CD4-positive, alpha-beta T cell treated with Interleukin-12 subunit alpha and Interleukin-12 subunit beta, for 1 hour (primary cell): ENCODE measurements around the gene WASF2.
"Not testable (repeated sequence)": the region's sequence is repeated elsewhere in the genome, so short reads cannot be mapped to it uniquely, and the experiment has no call there.

Source experiments
- DNase-seq: peaks from one replicate; pipeline ENCODE4 v3.0.0-alpha.2; 2020

Gene WASF2

DNA sequence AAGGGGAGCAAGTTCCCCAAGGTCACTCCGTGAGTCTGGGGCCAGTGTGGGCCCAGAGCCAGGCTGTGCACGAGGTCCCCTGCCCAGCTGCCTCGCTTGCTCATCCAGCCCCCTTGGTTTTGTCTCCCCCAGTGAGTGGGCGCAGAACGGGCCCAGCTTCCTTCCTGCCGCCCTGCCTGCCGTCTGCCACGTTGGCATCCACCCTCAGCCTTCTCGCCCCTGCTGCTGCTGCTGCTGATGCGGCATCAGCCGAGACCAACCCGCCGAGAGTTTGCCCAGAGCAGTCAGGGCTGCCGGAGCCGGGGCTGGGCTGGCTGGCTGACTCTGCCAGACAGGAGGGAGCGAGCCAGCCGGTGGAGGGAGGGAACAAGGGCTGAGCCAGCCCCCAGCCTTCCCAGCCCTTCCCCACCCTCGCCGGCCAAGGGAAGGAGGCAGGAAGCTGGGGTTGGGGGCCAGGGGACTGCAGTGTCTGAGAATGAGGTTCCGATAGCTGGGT is 31.4 kb upstream of the WASF2 start:
- DNase-seq, result peak; percentile 52

DNA sequence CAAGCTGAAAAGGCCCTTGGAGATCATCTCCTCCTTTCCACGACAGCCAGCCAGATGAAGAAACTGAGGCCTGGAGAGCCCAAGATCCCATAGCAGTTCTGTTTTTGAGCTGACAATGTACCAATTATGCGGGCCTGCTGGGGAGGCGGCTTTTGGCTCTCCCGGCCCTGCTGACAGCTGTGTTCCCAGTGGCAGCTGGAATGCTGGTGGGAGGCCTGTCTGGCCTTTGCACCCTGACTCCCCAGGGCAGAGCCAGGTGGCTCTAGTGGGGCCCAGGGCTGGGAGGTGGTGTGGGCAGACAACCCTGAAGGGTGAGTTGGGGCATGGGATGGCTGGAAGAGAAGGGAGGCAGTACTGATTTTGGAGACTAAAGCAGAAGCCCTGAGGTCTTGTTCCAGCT is 30.7 kb upstream of the WASF2 start:
- no peak for DNase-seq

DNA sequence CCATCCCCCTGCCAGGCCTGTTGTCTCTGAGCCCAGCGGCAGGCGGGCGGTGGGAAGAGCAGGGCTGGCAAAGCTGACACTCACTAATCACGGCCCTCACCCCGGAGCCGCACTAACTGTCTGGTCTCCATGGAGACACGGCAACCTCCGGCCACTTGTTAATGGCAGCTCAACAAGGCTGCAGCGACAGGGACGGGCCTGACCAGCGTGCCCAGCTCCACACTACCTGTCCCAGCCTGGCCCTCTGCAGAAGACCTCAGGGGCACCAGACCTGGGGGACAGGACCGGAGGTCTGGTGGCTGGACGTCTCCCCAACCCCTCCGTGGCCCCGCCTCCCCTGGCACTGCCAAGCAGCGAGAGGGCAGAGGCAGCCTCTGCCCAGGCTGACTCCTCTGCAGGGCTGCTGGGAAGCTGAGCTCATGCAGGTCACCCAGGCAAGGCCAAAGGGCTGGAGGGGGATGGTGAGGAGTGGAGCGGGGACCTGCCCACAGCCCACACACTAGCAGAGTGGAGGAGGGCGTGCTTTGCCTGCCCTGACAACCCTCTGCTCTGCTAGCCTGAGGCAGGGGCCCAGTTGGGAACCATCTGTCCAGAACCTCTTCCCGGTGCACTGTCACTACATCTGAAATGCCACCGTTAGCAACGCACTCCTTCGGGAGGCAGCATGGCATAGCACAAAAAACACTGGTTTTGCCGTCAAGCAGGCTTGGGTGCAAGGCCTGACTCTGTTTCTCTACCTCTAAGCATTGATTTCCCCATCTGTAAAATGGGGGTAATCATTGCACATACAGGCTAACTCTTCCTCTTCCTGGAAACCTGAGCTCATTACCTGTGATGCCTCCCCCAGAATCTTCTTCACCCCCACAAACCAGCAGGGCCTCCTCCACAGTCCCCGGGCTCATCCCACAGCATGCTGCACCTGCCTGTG is 29.6 kb upstream of the WASF2 start:
- no peak for DNase-seq

DNA sequence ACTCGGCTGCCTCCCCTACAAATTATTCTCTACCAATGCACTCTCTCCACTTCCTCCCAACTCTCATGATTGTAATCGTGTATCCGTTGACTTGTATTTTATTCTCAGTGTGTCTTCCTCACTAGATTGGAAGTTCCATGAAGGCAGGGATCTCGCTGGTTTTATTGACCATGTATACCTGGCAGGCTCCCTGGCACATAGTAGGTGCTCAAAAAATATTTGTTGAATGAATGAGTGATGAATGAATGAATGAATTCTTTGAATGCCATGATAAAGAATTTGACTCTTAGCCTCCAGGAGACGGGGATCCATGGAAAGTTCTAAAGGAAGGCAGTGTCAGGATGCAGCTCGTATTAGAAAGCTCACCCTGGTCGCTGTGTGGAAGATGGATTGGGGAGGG is 28.8 kb upstream of the WASF2 start:
- no peak for DNase-seq

DNA sequence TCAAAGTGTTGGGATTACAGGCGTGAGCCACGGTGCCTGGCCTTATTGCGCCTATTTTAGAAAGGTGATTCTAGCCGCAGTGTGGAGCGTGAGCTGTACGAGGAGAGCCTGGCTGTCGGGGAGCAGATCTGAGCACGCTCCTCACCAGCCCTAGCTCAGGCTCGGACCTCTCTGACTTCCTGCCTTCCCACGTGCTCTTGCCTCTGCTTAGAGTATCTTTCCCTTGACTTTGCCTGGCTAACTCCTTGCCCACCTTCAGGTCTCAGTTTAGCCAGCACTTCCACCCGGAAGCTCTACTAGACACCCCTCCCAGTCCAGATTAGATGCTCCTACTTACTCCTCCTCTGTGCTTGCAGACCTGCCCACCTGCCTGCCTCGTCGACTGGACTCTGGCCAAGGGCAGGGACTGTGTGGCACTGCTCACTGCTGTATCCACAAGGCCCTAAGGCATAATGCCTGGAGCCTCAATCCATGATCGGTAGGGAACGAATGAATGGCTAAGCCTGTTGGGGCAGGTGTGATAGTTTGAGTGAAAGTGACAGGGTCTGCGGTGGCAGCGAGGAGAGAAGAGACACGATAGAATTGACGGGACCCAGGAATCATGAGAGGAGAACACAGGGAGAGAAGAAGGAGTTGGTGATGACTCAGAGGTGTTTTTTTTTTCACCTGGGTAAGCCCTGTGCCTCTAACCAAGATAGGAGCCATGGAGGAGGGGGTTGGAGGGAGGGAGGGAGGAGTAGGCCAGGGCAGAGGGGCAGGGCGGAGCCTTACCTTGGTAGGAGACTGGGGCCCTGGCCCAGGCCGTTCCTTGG is 28.1 kb upstream of the WASF2 start:
- no peak for DNase-seq

DNA sequence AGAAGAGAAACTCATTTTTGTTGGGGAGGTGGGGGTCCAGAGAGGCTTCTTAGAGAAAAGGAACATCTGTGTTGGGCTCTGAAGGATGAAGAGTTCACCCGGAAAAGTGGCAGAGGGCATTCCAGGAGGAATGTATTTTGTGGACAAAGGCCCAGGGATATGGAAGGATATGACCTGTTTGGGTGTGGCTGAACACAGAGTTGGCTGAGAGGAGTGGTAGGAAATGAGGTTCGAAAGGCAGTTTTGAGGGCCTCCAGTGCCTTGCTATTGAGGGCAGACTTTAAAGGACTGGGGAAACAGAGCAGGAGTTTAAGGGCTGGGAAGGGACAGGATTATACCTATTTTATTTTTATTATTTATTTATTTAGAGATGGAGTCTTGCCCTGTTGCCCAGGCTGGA is 27.3 kb upstream of the WASF2 start:
- no peak for DNase-seq

DNA sequence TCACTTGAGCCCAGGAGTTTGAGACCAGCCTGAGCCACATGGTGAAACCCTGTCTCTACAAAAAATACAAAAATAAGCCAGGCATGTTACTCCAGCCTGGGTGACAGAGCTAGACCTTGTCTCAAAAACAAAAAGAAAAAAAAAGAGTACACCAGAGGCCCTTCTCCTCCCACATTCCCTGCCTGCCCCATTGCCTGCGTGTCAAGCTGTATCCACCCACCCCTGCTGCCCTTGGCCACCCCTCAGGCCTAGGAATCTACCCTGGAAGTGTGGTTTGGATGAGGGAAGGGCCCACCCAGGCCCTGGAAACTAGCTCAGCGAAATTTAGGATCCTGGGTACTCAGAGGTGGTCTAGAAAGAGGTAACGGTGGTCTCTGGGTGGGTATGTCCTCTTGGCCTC is 25.7 kb upstream of the WASF2 start:
- DNase-seq, result no peak

DNA sequence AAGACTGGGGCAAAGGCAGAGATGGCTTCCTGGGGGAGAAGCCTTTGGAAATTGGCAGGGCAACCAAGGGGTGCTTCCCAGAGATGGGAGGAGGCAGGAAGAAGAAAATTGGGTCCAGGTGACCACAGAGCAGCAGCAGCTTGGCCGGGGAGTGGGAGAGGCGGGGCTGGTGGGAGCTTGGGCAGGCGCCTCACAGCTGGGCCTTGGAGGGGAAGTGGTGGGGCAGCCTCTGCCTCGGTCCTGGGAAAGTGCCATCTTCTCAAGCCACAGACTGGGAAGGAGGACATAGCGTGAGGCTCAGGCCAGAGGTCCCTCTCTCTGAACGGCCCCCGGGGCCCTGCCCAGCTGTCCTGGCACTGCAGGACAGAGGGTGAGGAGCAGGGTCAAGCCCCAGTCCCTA is 24.0 kb upstream of the WASF2 start:
- DNase-seq, result no peak

DNA sequence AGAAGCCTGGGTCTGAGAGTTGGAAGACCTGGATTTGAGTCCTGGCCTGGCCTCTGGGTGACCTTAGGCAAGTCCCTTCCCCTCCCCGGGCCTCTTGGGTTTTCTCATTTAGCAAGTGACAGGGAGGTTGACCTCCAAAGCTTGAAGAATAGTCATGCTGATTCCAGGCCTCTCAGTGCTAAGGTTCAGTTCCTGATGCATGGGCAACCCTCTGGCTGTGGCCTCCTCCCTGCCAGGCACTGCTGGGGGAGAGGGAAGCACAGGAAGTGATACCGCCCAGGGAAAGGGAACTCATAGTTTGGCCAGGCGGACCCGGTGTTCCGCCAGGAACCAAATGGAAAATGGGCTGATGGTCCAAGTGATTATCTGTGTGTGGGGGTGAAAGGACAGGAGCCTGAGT is 23.6 kb upstream of the WASF2 start:
- DNase-seq, result no peak

DNA sequence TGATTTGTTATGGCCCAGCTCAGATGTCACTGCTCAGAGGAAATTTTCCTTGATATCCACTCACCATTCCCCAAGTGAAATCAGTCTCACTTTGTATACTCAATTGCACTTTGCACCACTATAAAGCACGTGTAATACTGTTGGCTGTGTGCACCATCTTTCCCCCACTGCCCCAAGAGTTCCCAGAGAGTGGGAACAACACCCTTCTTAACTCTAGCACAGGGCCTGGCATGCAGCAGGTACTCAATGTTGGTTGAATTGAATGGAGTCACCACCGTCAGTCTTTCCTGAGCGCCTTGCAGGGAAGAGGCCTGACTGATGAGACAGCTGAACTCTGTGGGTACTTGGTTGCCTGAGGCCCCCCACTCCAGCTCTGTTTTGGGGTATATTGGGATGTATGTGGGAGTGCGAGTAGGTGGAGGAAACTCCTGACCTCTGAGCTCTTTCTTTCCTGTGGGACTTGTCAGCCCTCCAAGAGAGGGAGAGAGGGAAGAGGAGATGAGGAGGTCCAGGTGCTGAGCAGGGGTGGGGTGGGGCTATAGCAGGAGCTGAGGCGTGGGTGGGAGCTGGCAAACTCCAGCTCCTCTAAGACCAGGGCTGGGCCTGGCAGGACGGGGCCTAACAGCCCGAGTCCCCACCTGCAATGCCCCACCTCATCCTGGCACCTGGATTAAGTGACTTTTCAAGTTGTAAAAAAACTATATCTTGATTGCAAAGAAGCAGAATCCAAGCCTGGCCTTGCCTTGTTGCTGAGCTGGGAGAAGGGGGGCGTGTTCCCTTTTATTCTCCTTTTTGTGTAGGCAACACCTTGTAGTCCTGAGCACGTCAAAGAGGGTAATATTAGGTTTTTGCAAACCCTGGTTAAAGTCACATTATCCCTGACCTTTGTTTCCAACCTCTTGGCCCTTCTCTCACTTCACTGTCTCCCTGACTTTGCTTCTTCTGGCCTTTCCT is 19.4 kb upstream of the WASF2 start:
- no peak for DNase-seq

DNA sequence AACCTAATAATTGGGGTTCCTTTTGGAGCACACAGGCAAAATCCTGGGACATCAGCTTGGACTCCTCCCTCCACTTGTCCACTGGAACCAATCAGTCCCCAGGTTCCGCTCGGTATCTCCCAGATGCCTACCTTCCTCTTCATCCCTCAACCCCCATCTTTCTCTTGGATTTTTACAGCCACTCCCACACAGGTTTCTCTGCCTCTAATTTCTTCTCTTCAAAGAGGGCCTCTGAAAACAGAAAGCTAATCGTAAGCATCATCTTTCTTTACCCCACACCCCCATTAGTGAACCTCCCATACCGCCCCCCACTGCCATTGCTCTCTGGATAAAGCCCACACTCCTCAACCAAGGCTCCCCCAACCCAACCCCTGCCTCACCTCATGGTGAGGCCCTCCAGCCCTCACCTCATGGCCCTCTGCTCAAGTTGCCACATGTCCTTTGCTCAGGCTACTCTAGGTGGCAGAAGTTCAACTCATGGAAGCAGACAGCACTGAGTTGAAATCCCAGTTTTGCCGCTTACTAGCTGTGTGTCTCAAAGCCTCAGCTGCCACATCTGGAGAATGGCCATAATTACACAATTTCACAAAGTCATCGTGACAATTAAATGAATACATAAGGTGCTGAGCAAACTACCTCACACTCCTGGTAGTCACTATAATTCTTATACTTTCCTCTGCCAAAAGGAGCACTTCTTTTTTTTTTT is 18.1 kb upstream of the WASF2 start:
- DNase-seq, result no peak

DNA sequence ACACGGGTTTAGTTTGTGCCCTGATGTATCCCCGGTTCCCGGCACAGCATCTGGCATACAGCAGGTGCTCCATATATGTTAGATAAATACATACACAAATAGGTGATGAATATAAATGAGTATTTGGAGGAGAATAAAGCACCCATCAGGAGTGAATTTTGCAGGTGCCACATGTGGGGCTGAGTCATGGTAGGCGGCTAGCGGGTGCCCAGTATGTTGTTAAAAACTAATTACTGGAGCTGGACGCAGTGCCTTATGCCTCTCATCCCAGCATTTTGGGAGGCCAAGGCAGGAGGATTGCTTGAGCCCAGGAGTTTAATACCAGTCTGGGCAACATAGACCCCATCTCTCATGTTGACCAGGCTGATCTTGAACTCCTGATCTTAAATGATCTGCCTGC is 16.7 kb upstream of the WASF2 start:
- no peak for DNase-seq

DNA sequence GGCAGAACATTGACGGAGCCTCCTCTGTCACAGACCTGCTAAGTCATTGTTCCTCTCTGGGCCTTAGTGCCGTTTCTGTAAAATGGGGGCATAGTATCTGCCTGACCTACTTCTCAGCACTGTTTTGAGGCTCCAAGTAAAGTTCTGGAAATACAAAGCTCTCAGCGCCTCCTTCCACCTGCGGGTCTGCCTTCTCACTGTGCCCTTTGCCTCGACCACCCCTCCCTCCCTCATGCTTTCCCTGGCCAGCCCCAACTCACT is 15.4 kb upstream of the WASF2 start:
- DNase-seq, result no peak

DNA sequence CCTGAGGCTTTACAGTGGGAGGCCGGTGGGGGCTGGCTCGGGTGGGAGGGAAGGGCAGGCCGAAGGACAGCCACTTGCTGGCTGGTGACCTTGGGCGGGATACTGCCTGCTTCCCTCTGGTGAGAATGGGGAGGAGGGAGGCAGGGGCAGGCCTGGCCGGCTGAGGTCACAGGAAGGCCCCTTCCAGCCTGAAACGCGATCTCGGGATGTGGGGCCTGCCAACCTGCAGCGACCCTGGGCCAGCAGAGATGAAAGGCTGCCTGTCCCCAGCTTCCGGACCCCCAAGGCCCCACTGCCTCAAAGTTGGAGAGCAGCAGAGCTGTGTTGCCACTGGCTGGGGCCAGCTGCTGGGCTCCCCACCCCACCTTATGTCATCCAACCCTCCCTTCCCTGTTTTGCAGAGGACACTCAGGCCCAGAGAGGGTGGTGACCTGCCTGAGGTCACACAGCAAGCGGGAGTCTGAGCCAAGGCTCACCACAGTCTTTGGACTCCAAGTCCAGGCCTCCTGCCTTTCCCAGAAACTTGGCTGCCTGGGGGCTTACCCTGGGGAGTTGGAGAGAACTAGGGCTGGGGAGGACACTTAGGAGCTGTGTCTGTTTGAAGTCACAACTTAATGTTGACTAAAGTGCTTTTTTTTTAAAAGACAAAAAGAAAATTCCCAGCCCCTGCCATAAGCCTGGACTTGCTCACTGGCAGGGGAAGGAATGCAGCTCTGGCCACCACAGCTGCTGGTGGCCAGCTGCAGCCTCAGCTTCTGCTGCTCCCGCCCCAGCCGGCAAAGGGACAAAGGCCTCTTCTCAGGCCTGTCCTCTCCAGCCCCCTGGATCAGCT is 14.8 kb upstream of the WASF2 start:
- no peak for DNase-seq

DNA sequence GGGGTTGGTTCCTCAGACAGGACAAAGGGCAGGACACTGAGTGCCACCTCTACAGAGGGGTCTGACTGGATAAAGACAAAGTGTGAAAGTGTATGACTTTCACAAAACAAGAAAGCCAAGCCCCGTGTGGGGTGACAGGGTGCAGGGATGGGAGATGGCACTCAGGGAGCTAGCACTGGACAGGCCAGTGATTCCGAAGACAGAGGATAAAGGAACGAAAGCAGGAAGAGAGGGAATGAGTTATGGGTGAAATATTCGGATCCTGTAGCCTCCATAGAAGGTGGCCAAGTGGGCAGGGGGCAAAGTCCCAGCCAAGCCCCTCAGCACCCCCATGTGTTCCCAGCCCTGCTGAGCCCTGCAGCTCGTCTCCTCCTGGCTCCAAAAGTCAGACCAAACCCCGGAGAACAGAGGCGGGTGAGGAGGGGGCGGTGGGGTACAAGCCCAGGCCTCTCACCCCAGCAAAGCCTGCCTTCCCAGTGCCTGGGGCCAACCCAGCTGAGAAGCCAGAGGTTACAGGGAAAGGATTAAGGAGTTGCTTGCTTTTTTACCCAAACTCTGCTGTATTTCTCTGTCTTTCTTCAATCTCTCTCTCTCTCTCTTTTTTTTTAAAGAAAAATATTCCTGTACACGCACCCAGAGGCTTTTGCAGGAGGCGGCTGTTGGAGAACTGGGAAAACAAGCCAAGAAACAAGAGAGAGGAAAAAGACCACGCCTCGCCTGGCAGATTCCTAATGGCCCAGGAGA is 14.0 kb upstream of the WASF2 start:
- DNase-seq, result no peak

DNA sequence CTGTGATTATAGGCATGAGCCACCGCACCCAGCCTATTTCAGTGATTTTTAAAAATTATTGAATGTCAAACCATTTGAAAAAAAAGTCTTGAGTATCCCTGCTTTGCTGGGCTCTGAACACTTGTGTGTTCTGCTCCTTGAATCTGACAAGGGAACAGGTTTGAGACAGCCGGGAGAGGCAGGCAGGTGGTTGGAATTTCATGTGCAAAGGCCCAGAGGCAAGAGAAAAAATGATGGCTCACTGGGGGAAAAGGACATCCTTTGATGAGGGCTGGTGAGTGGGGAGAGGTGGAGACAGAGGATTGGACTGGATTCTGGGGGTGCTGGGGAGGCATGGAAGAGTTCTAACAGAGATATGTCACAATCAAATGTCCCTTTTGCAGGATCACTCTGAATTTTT is 13.1 kb upstream of the WASF2 start:
- no peak for DNase-seq

DNA sequence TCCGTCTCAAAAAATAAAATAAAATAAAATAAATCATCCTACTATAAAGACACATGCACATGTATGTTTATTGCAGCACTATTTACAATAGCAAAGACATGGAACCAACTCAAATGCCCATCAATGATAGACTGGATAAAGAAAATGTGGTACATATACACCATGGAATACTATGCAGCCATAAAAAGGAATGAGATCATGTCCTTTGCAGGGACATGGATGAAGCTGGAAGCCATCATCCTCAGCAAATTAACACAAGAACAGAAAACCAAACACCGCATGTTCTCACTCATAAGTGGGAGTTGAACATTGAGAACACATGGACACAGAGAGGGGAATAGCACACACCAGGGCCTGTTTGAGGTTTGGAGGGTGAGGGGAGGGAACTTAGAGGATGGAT is 11.2 kb upstream of the WASF2 start:
- DNase-seq, result not testable (repeated sequence)

DNA sequence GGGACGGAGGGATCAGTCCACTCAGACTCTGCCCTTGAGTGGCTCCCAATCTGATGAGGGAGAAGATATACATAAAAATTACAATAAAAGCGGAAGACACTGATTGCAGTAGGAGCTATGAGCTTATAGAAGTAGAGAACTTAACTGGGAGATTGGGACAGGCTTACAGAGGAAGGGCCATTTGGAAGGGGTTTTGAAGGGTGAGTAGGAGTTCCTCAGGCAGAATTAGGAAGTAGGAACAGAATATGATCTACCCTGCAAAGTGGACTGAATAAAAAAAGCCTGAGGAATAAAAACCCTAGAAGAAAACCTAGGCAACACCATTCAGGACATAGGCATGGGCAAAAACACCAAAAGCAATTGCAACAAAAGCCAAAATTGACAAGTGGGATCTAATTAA is 9.2 kb upstream of the WASF2 start:
- no peak for DNase-seq

DNA sequence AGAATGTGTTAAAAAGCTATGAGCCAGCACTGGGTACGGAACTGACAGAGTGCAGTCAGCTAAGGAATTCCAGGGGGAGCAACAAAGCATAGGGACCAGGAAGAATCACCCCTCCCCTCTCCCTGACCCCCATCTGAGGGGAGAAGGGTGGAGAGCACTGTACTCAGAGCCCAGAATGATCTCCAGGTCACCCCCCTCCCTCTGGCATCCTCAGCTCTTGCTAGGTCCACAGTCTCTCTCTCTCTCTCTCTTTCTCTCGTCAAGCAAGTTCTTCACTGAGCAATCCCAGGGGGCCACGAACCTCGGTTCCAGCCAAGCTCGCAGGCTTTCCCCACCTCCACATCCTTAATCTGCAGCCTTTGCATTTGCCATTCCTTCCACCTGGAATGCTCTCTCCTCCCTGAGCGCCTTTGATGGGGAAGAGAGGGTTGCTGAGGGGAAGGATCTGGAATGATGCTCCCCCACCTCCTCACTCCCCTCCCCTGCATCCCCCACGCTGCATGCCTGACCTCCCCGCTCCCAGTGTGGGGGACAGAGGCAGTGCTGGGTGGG is 6.7 kb upstream of the WASF2 start:
- no peak for DNase-seq

DNA sequence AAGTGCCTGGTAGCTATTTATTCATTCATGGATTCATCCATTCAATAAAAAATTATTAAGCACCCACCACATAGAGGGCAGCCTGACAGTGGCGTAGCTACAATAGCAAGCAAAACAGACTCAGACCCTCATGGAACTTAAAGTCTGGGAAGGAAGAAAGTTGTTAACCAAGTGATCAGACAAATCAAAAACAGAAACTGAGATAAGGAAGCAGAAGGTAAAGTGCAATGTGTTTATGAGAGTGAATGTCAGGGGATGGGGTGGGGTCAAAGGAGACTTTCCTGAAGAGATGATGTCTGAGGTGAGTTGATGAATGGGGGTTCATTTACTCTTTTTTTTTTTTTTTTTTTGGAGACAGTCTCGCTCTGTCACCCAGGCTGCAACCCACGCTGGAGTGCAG is 2.8 kb upstream of the WASF2 start:
- DNase-seq, result no peak
